Mucosa of stomach (tissue), 1 donor: ENCODE measurements around the gene DLEC1.
"Not testable (repeated sequence)": the region's sequence is repeated elsewhere in the genome, so short reads cannot be mapped to it uniquely, and the experiment has no call there.

Experiments used
- H3K27me3 ChIP-seq: one replicate; pipeline ENCODE4 v1.7.0; 2013; ENCODE audit warnings: mild to moderate bottlenecking, low read length; ENCODE audit not compliant: control insufficient read depth, insufficient read depth
- H3K36me3 ChIP-seq: one replicate; pipeline ENCODE4 v1.7.0; 2013; ENCODE audit warnings: low read length; ENCODE audit not compliant: control insufficient read depth, insufficient read depth
- H3K4me1 ChIP-seq: one replicate; pipeline ENCODE4 v1.7.0; 2013; ENCODE audit warnings: mild to moderate bottlenecking, low read length; ENCODE audit not compliant: control insufficient read depth, insufficient read depth
- H3K4me3 ChIP-seq: one replicate; pipeline ENCODE4 v1.7.0; 2013; ENCODE audit warnings: low read length
- H3K9ac ChIP-seq: one replicate; pipeline ENCODE4 v1.7.0; 2013; ENCODE audit warnings: mild to moderate bottlenecking, low read length, moderate library complexity
- H3K9me3 ChIP-seq: one replicate; pipeline ENCODE4 v1.7.0; 2013; ENCODE audit warnings: mild to moderate bottlenecking, low read length, moderate library complexity; ENCODE audit not compliant: control insufficient read depth
- donor health status: Pancreatic carcinoma.

Gene DLEC1

DNA sequence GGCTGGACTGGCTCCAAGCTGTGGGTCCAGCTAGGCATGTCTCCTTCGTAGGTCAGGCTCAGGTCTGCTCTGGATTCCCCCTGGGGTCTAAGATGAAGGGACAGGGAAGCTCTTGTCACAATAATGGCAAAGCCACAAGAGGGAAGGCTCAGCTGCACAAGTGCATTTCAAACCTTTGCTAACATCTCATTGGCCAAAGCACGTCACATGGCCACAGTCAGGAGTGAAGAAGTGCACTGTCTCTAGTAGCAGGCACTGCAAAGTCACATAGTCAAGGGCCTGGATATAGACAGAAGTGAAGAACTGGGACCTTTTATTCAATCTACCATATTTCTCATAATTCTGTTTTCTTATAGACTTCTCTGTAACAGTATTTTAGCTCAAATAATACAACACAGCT lies 20.1 kb downstream of the DLEC1 start:
- Histone ChIP-seq H3K4me3 (no peak overlapping the region), H3K9me3 (no peaks in the 10 kb centered on the region), H3K27me3 (no peaks in the 10 kb centered on the region), H3K9ac (no peak overlapping the region), H3K36me3 (no peaks in the 10 kb centered on the region), H3K4me1 (no peaks in the 10 kb centered on the region)

GRCh38 chr3:38059591-38059990 lies 20.6 kb downstream of the DLEC1 start:
- no peaks in the 10 kb centered on the region for H3K4me1 ChIP-seq

GRCh38 chr3:38062809-38063208 lies 23.8 kb downstream of the DLEC1 start:
- Histone ChIP-seq H3K27me3 (no peaks in the 10 kb centered on the region), H3K36me3 (no peaks in the 10 kb centered on the region), H3K4me3 (no peak overlapping the region), H3K9ac (no peak overlapping the region), H3K9me3 (no peaks in the 10 kb centered on the region), H3K4me1 (no peaks in the 10 kb centered on the region)

More at GRCh38 chr3:38059591-38059990, 20.6 kb downstream of the DLEC1 start:
- Histone ChIP-seq H3K27me3 (no peaks in the 10 kb centered on the region), H3K9me3 (no peaks in the 10 kb centered on the region), H3K36me3 (no peaks in the 10 kb centered on the region), H3K4me3 (no peak overlapping the region), H3K9ac (no peak overlapping the region)

DNA sequence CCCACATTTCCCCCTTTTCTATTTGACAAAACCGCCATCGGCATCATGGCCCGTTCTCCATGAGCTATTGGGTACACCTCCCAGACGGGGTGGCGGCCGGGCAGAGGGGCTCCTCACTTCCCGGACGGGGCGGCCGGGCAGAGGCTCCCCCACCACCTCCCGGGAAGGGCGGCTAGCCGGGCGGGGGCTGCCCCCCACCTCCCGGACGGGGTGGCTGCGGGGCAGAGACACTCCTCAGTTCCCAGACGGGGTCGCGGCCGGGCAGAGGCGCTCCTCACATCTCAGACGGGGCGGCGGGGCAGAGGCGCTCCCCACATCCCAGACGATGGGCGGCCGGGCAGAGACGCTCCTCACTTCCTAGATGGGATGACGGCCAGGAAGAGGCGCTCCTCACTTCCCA lies 25.4 kb downstream of the DLEC1 start:
- not testable (repeated sequence) for H3K27me3 ChIP-seq, H3K9ac ChIP-seq, H3K36me3 ChIP-seq, H3K9me3 ChIP-seq, H3K4me3 ChIP-seq, H3K4me1 ChIP-seq

- H3K27me3 ChIP-seq = no peaks in the 10 kb centered on the region
- H3K9ac ChIP-seq = no peak overlapping the region
- no peaks in the 10 kb centered on the region for H3K4me1 ChIP-seq
- H3K9me3 ChIP-seq = no peaks in the 10 kb centered on the region
- no peak overlapping the region for H3K4me3 ChIP-seq
- H3K36me3 ChIP-seq = no peaks in the 10 kb centered on the region
These were observed 28.7 kb downstream of the DLEC1 start for GRCh38 chr3:38067508-38068233.

DNA sequence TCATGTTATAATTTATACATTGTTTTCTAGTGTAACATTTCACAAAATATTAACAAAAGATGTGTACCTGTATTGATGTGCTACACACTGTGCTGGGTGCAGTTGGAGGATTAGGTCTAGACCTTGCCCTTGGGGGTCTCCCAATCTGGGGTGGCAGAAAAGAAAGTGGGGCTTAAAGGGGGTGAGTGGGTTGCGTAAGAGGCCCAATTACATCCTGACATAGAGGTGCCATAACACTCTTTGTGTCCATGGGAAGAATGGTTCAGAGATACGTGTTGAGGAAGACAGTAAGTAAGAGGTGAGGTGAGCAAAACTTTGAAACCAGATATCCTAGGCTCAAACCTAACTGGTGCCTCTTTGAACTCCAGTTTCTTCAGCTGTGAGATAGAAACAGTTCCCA lies 31.0 kb downstream of the DLEC1 start:
- Histone ChIP-seq H3K36me3 (no peaks in the 10 kb centered on the region), H3K4me1 (no peaks in the 10 kb centered on the region), H3K9me3 (no peaks in the 10 kb centered on the region), H3K9ac (no peak overlapping the region), H3K27me3 (no peaks in the 10 kb centered on the region), H3K4me3 (no peak overlapping the region)

DNA sequence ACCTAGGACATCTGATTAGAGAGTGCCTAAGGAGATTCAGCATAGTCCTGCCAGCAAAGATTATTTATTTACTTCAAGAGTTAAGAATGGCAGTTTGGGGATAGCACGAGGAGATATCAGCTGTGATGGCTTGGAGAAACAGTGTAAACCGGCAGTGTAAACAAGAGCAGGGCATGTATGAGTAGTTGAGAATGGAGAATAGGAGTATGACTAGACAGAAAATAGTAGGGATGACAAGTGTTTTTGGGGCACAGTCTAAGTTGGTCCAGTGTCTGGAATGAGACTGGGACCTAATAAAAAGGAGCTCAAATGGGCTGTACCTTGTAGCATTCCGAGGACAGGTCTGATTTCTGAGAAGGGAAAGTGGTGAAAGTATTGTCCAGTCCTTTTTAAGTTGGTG lies 38.1 kb downstream of the DLEC1 start:
- H3K9ac ChIP-seq, H3K9me3 ChIP-seq, H3K4me3 ChIP-seq, H3K27me3 ChIP-seq, H3K36me3 ChIP-seq, H3K4me1 ChIP-seq: not testable (repeated sequence)

GRCh38 chr3:38082296-38082695 lies 43.3 kb downstream of the DLEC1 start:
- H3K4me3 ChIP-seq, H3K36me3 ChIP-seq, H3K9ac ChIP-seq, H3K27me3 ChIP-seq, H3K9me3 ChIP-seq, H3K4me1 ChIP-seq: not testable (repeated sequence)

GRCh38 chr3:38083254-38083653 lies 44.2 kb downstream of the DLEC1 start:
- not testable (repeated sequence) for H3K9me3 ChIP-seq, H3K4me1 ChIP-seq, H3K36me3 ChIP-seq, H3K9ac ChIP-seq, H3K4me3 ChIP-seq, H3K27me3 ChIP-seq

GRCh38 chr3:38083871-38084333 lies 44.9 kb downstream of the DLEC1 start:
- H3K9me3 ChIP-seq = no peaks in the 10 kb centered on the region

GRCh38 chr3:38084334-38085310 lies 45.6 kb downstream of the DLEC1 start:
- Histone ChIP-seq H3K9me3 (no peaks in the 10 kb centered on the region), H3K4me1 (no peaks in the 10 kb centered on the region), H3K27me3 (no peaks in the 10 kb centered on the region), H3K9ac (no peak overlapping the region), H3K4me3 (no peak overlapping the region), H3K36me3 (no peaks in the 10 kb centered on the region)

More at GRCh38 chr3:38083871-38084333, 44.9 kb downstream of the DLEC1 start:
- H3K4me3 ChIP-seq = no peak overlapping the region
- H3K4me1 ChIP-seq = no peaks in the 10 kb centered on the region
- no peak overlapping the region for H3K9ac ChIP-seq
- H3K27me3 ChIP-seq = no peaks in the 10 kb centered on the region
- H3K36me3 ChIP-seq = no peaks in the 10 kb centered on the region

GRCh38 chr3:38085311-38085942 lies 46.4 kb downstream of the DLEC1 start:
- no peaks in the 10 kb centered on the region for H3K36me3 ChIP-seq
- H3K9me3 ChIP-seq = no peaks in the 10 kb centered on the region

More at GRCh38 chr3:38085311-38085942, 46.4 kb downstream of the DLEC1 start:
- Histone ChIP-seq H3K9ac (no peak overlapping the region), H3K27me3 (no peaks in the 10 kb centered on the region), H3K4me1 (no peaks in the 10 kb centered on the region), H3K4me3 (no peak overlapping the region)
